ENCODE measurements around the gene OST4.
A peak's percentile ranks its signal among the peaks of the same experiment; 100 is the strongest.

Gene OST4

DNA sequence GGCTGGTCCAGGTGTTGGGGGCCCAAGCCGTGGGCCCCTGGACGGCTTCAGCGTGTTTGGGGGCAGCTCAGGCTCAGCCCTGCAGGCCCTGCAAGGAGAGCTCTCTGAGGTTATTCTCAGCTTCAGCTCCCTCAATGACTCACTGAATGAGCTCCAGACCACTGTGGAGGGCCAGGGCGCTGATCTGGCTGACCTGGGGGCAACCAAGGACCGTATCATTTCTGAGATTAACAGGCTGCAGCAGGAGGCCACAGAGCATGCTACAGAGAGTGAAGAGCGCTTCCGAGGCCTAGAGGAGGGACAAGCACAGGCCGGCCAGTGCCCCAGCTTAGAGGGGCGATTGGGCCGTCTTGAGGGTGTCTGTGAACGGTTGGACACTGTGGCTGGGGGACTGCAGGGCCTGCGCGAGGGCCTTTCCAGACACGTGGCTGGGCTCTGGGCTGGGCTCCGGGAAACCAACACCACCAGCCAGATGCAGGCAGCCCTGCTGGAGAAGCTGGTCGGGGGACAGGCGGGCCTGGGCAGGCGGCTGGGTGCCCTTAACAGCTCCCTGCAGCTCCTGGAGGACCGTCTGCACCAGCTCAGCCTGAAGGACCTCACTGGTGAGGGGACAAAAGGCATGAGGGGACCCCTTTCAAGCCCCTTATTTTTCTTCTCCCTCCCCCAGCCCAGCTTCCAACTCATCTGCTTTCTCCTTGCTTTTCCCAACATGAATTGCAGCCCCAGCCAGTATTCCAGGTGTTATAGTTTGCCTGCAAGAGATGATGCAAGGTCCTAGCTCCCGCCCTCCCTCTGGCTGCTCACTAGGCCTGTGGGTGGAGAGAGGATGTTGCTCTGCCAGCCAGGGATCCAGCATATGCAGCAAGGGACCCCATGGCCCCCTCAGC is 12.2 kb upstream of the OST4 start:
- Histone ChIP-seq H3K4me2 (ENCODE audit: low read length) (no peak overlapping the region), H3K36me3 (ENCODE audit: control insufficient read depth, low read length) (no peaks in the 10 kb centered on the region), H3K4me1 (ENCODE audit: control insufficient read depth, low read length) (peaks cover 42% of the 10 kb centered on the region), H4K20me1 (ENCODE audit: control insufficient read depth, insufficient read depth, low read depth, low read length) (no peaks in the 10 kb centered on the region), H3K9me2 (replicated peaks; ENCODE audit: control insufficient read depth, low read length) (no peaks in the 10 kb centered on the region), H3K27me3 (ENCODE audit: control insufficient read depth, low read length) (no peaks in the 10 kb centered on the region), H3K9me3 (ENCODE audit: control insufficient read depth, insufficient read depth, low read length) (no peaks in the 10 kb centered on the region), H3K4me3 (ENCODE audit: low read length) (no peak overlapping the region), H3K79me2 (ENCODE audit: control insufficient read depth, low read length) (no peaks in the 10 kb centered on the region), H3K27ac (ENCODE audit: low read depth, low read length) (no peak overlapping the region), H3F3A (ENCODE audit: control insufficient read depth, insufficient read depth) (no peaks in the 10 kb centered on the region; the same call in 1 of the 2 replicates)
- TF ChIP-seq EZH2phosphoT487 (IDR thresholded peaks at IDR 0.05; ENCODE audit: borderline replicate concordance, low read length): no peak
- no peak for TF ChIP-seq CTCF (IDR thresholded peaks at IDR 0.05; ENCODE audit: low read depth, low read length, poor library complexity, severe bottlenecking)

DNA sequence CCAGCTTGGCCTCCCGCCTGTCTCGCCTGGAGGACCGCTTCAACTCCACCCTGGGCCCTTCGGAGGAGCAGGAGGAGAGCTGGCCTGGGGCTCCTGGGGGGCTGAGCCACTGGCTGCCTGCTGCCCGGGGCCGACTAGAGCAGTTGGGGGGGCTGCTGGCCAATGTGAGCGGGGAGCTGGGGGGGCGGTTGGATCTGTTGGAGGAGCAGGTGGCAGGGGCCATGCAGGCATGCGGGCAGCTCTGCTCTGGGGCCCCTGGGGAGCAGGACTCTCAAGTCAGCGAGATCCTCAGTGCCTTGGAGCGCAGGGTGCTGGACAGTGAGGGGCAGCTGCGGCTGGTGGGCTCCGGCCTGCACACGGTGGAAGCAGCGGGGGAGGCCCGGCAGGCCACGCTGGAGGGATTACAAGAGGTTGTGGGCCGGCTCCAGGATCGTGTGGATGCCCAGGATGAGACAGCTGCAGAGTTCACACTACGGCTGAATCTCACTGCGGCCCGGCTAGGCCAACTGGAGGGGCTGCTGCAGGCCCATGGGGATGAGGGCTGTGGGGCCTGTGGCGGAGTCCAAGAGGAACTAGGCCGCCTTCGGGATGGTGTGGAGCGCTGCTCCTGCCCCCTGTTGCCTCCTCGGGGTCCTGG is 11.4 kb upstream of the OST4 start:
- no peak for TF ChIP-seq EZH2phosphoT487 (IDR thresholded peaks at IDR 0.05; ENCODE audit: borderline replicate concordance, low read length)
- TF ChIP-seq CTCF (IDR thresholded peaks at IDR 0.05; ENCODE audit: low read depth, low read length, poor library complexity, severe bottlenecking): no peak
- no peaks in the 10 kb centered on the region for H3K79me2 ChIP-seq (ENCODE audit: control insufficient read depth, low read length)
- H3K9me3 ChIP-seq (ENCODE audit: control insufficient read depth, insufficient read depth, low read length): no peaks in the 10 kb centered on the region
- no peak overlapping the region for H3K4me3 ChIP-seq (ENCODE audit: low read length)
- H3K36me3 ChIP-seq (ENCODE audit: control insufficient read depth, low read length): no peaks in the 10 kb centered on the region
- no peak overlapping the region for H3K4me2 ChIP-seq (ENCODE audit: low read length)
- no peak overlapping the region for H3K27ac ChIP-seq (ENCODE audit: low read depth, low read length)
- H3K4me1 ChIP-seq (ENCODE audit: control insufficient read depth, low read length): peaks cover 49% of the 10 kb centered on the region
- H4K20me1 ChIP-seq (ENCODE audit: control insufficient read depth, insufficient read depth, low read depth, low read length): no peaks in the 10 kb centered on the region
- no peaks in the 10 kb centered on the region for H3K9me2 ChIP-seq (replicated peaks; ENCODE audit: control insufficient read depth, low read length)
- H3K27me3 ChIP-seq (ENCODE audit: control insufficient read depth, low read length): no peaks in the 10 kb centered on the region
- no peaks in the 10 kb centered on the region; the same call in 1 of the 2 replicates for H3F3A ChIP-seq (ENCODE audit: control insufficient read depth, insufficient read depth)

GRCh38 chr2:27081984-27082772 is 10.7 kb upstream of the OST4 start:
- Histone ChIP-seq H3K27me3 (ENCODE audit: control insufficient read depth, low read length) (no peaks in the 10 kb centered on the region), H3F3A (ENCODE audit: control insufficient read depth, insufficient read depth) (no peaks in the 10 kb centered on the region; the same call in 1 of the 2 replicates), H3K4me3 (ENCODE audit: low read length) (peak overlapping the region; percentile 70), H3K4me1 (ENCODE audit: control insufficient read depth, low read length) (peaks cover 50% of the 10 kb centered on the region), H3K36me3 (ENCODE audit: control insufficient read depth, low read length) (no peaks in the 10 kb centered on the region), H4K20me1 (ENCODE audit: control insufficient read depth, insufficient read depth, low read depth, low read length) (no peaks in the 10 kb centered on the region), H3K79me2 (ENCODE audit: control insufficient read depth, low read length) (no peaks in the 10 kb centered on the region), H3K27ac (ENCODE audit: low read depth, low read length) (peak overlapping the region; percentile 76), H3K9me2 (replicated peaks; ENCODE audit: control insufficient read depth, low read length) (no peaks in the 10 kb centered on the region), H3K9me3 (ENCODE audit: control insufficient read depth, insufficient read depth, low read length) (no peaks in the 10 kb centered on the region), H3K4me2 (ENCODE audit: low read length) (peak overlapping the region; percentile 93)
- TF ChIP-seq EZH2phosphoT487 (IDR thresholded peaks at IDR 0.05; ENCODE audit: borderline replicate concordance, low read length): no peak
- TF ChIP-seq CTCF (IDR thresholded peaks at IDR 0.05; ENCODE audit: low read depth, low read length, poor library complexity, severe bottlenecking): no peak

Data from DOHH2 (cell line).